WI38 (cell line): ENCODE measurements around the gene JUN.

Source experiments
- H3K4me3 ChIP-seq: 2 replicates; pipeline ENCODE4 v1.5.1; 2011; ENCODE audit warnings: low read depth, mild to moderate bottlenecking, control low read depth, low read length
- TF ChIP-seq, protein P1 (sequence below): IDR thresholded peaks from 2 replicates; pipeline ENCODE4 v1.5.1; 2012; ENCODE audit warnings: low read depth, mild to moderate bottlenecking, control low read depth, low read length

The JUN gene

DNA sequence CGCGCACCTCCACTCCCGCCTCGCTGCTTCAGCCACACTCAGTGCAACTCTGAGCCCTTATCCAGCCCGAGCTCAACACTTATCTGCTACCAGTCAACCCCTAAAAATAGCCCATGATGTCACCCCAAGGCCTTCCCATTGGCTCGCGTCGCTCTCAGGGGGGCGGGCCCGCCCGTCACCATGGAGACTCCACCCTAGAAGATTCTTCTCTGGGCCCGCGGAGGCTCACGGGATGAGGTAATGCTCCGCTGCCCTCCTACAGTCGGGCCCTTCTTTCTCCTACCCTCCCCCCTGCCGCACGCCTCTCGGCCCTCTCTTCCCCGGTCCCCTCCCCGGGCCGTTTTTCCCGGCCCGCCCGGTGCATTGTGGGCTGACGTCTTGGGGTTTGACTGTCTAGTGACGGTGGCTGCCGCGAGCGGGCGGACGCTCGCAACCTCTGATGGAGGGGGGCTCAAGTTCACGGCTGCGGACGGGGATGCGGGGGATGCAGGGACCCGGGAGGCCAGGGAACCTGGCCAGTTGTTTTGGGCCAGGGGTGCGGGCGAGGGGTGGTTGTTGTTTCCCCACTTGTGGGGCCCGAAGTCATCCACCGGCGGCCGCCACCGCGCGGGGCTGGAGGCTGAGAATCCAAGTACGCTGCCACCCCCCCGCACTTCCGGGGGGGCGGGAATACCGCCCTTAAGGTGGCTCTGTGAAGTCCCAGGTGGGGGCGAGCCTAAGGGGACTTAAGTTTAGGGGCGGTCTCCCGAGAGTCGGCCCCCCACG, at the start of gene JUN:
Gene JUN (minus strand): TSS at position 55 of the 765 bp plus-strand sequence. CDS start 977 bp downstream, outside the sequence.
- TF ChIP-seq, protein P1, sequence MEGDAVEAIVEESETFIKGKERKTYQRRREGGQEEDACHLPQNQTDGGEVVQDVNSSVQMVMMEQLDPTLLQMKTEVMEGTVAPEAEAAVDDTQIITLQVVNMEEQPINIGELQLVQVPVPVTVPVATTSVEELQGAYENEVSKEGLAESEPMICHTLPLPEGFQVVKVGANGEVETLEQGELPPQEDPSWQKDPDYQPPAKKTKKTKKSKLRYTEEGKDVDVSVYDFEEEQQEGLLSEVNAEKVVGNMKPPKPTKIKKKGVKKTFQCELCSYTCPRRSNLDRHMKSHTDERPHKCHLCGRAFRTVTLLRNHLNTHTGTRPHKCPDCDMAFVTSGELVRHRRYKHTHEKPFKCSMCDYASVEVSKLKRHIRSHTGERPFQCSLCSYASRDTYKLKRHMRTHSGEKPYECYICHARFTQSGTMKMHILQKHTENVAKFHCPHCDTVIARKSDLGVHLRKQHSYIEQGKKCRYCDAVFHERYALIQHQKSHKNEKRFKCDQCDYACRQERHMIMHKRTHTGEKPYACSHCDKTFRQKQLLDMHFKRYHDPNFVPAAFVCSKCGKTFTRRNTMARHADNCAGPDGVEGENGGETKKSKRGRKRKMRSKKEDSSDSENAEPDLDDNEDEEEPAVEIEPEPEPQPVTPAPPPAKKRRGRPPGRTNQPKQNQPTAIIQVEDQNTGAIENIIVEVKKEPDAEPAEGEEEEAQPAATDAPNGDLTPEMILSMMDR: no peak
- peak within 1 kb of the TSS; percentile 97 for H3K4me3 ChIP-seq

DNA sequence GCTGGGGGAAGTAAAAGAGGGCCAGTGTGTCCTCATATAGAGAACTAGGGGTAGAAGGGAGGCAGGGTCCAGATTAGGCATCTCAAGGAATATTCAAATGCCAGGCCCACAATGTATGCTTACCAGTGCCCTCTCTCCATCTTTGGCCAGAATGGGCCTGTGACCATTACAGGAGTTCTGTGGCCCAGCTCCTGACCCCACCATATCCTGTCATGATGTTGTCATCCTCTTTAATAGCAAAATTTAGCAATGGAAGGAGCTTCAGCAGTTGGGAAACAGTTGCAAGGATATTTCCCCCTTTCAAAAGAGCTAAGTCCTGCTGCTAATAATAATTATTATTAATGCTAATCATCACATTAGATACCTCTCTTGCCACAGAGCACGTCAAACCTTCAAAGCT, 49.3 kb upstream of the JUN start:
- TF ChIP-seq, protein P1: no peak

DNA sequence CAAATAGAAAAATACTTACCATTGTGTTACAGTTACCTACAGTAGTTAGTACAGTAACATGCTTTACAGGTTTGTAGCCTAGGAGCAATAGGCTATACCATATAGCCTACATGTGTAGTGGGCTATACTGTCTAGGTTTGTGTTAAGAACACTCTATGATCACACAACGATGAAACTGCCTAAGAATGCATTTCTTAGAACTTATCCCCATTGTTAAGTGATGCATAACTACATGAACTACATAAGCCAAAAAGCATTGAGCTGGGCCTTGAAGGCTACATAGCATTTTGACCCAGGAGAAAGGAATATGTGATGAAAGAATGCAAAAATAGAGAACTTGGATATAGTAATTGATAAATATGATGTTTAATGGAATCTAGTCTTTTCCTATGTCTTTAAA, 46.4 kb upstream of the JUN start:
- TF ChIP-seq, protein P1: no peak
- no peak overlapping the region for H3K4me3 ChIP-seq

More for the DNA sequence above, 49.3 kb upstream of the JUN start:
- H3K4me3 ChIP-seq: no peak overlapping the region

DNA sequence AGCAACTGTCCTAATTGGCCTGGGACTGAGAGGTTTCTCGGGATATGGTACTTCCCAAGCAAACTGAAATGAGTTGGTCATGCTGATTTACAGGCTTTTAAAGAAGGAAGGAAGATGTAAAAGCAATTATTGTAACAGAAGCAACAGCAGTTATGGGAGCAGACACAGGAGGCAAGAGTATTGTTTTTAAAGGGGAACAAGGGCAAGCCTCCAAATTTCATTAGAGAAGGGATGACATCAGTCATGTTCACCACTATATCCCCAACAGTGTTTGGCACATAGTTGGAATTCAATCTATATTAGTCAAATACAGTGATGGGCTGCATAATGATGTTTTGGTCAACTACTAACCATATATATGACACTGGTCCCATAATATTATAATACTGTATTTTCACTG, 46.0 kb upstream of the JUN start:
- H3K4me3 ChIP-seq: no peak overlapping the region
- TF ChIP-seq, protein P1: no peak

DNA sequence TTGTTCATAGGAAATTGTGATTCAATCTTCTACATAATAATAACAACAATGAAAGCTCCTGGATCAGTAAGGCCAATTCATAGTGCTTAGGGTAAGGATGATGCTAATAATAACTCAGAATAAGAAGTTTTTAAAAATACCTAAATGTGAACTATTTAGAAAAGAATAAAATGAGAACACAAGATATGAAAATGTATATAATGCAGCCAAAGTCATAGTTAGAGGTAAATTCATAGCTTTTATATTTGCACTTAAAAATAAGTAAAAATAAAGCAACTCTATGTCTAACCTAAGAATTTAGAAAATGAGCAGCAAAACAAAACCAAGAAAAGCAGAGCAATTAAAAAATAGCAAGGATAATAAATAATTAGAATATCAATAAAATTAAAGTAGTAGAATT, 43.5 kb upstream of the JUN start:
- H3K4me3 ChIP-seq: no peak overlapping the region
- TF ChIP-seq, protein P1: no peak

DNA sequence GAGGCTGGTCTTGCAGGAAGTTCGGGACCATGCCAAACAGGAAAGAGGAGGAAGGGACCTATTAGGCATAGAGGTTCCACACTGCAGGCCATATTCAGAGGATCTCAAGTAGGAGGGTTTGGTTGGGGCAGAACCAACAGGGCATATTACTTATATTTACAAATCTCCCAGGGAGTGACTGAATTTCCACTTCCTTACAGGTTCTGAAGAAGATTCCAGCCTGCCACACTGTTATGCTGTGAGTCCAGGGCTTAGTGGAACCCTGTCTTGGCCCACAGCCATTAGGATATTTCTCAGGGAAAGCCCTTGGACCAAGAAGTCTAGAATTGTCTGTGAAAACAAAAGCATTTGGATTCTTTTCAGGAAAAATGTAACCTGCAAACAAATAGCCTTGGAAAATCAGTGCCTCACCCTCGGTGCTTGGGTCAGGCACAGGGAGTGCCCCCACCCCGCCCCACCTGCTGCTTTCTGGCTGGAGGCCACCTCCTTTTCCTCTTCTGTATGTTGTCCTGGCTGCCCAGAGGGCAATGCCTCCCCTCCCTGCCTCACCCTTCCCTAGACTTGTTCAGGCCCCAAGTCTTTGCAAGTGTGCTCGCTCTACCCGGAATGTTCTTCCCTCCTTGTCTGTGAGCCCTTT, 41.0 kb upstream of the JUN start:
- TF ChIP-seq, protein P1: no peak
- no peak overlapping the region for H3K4me3 ChIP-seq

DNA sequence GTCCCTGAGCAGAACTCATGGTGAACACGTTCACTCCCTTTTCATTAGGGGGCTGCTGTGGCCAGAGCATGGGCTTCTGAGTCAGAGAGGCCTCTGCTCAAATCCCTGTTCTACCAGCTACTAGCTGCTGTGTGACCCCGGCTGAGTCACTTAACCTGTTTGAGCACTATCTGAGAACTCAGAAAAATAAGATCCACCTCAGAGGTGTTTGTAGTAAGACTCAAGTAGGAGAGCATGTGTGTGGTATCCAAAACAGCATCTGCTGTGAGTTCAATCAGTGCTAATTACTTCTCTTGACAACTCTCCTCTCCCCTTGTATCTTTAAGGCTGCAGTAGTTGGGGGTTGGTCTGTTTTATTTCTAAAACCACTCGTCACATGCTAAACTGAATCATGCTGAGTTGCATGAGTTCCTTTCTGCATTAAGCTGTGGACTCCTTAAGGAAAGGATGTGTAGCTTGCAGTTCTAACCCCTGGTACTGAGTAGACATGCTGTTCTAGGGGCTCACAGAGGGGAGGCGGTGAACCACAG, 39.7 kb upstream of the JUN start:
- TF ChIP-seq, protein P1: no peak

More for the DNA sequence above, 39.7 kb upstream of the JUN start:
- no peak overlapping the region for H3K4me3 ChIP-seq
